Inflammatory macrophage (primary cell): ENCODE data around the gene MED8.
"Not testable (repeated sequence)": the region's sequence is repeated elsewhere in the genome, so short reads cannot be mapped to it uniquely, and the experiment has no call there.

Experiments used
- DNase-seq, 2 donors: peaks; one replicate each; pipeline ENCODE4 v3.0.0-alpha.2; 2020 to 2022

MED8 gene

GRCh38 chr1:43382027-43382779 is 7.4 kb downstream of the MED8 start:
- no peak for DNase-seq

GRCh38 chr1:43381612-43382011 is 8.0 kb downstream of the MED8 start:
- peak; percentile 94 for DNase-seq

GRCh38 chr1:43379476-43379875 is 10.1 kb downstream of the MED8 start:
- no peak for DNase-seq

DNA sequence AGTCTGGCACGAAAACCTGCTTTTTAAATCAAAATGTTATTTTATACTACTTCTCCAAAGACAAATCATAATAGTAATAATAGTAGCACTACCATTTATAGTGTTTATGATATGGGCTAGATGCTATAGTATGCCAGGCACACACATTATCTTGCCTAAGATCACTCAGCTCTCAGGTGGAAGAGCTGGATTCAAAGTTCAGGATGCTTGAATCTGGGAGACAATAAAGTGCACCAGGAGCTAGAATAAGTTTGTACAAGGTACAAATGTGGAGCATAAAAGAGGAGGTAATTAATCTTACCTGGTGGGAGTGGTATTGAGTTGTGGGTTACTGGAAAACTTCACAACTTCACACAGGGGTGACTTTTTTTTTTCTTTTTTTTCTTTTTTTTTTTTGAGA is 11.8 kb downstream of the MED8 start:
- no peak for DNase-seq

- no peak for DNase-seq
Observed at GRCh38 chr1:43376723-43377235, 12.8 kb downstream of the MED8 start.

DNA sequence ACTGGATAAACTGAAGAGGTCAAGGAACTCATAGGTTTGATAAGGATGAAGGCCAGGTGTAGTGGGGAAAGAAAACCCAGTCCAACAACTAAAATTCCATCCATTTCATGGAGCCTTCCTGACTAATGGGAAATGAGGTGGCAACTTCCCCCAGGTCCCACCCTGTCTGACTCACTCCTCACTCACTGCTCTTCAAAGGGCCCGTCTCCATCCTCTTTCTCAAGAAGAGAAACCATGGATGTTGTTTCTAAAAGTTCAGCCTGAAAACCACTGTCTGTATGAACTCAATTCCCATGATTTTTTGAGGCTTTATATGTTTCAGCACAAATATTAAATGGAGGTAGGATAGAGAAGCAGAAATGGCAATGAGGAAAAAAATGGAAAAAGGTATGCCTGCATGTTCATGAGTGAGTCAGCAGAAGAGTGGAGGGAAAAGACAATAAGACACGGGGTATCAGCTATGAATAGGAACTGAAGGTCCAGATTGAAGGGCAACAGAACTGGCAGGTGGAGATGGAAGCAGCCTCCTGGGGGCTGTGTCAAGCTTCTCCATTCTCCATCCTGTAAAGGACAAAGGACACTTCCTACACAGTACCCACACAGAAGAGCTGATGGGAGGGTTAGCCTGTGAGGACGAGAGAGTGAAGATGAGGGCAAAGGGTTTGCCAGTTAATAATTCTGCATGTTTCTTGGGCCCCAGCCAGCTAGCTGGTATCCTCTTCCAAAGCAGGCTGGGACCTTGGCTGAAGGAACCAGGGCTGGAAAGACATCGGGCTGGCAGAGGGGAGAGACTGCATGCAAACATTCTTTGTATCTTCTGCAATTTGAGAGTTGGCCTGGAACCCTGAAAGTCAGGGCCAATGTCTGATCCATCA is 16.3 kb downstream of the MED8 start:
- DNase-seq = peak in 1 of 2 donors; percentile 9

DNA sequence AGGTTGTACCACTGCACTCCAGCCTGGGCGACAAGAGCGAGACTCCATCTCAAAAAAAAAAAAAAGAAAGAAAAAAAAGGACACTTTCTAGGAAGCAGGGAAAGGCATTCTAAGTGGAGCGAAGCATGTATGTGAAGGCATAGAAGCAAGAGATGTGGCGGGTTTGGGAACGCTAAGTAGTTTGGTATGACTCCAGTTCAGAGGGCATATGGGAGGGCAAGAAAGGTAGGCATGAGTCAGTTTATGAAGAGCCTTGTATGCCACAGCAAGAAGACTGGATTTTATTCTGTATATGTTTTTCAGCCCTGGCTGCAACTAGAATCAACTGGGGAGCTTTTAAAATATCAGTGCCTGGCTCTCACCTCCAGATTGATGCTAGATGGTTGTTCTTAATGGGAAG is 17.4 kb downstream of the MED8 start:
- DNase-seq = no peak

DNA sequence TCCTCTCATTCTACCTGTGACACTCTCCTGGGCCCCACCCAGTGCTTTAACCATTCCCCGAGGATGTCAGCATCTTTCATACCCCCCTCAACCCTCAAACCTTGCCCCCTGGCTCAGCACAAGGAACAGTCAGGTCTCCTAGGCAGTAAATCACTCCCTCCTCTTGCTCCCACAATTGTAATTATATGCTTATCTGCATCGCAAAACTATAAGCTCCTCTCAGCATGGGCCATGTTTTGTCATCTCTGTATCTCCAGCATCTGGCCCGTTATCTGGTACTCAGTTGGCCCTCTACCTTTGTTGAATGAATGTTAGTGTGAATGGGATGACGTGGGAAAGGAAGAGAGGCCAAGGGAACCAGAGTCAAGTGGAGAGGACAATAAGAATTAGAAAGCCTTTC is 19.0 kb downstream of the MED8 start:
- DNase-seq = no peak

- not testable (repeated sequence) for DNase-seq
Observed at GRCh38 chr1:43369779-43370178, 19.8 kb downstream of the MED8 start.

GRCh38 chr1:43368646-43369020 is 21.0 kb downstream of the MED8 start:
- DNase-seq = no peak

DNA sequence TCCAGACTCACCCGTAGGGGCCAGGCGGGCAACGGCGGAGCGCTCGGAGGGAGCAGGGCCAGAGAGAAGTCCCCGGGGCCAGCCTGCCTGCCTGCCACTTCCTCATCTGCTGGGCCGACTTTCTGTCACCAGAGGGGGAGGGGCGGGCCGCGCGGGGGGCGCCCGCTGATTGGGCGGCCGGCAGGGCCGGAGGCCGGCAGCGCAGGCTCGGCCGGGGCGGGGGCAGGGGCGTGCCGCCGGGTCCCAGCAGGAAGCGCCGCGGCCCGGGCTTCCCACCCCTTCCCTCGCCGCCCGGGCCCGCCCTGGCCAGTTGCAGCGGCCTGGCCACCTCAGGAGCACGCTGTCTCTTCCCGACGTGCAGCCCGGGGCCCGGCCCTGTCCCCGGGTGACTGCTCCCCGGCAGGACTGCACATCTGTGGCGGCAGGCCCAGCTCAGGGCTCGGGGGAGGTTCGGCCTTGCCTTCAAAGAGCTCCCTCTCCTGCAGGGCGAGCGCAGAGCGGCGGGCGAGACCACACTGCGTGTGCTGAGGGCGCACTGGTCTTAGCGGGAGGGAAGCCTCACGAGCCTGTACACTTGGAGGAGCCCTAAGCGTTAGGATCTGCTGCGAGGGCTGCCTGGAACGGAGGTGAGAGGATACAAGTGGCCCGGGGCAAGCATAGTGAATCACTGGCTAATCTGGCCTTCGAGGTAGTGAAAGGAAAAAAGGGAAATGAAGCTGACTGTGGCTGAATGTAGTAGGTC is 21.5 kb downstream of the MED8 start, which contains the start of gene ELOVL1:
Gene ELOVL1, minus strand, starts transcription at position 108 of the 742 bp plus-strand sequence. CDS start 2,402 bp downstream, outside the sequence.
- peak; percentile 95 to 97 for DNase-seq

DNA sequence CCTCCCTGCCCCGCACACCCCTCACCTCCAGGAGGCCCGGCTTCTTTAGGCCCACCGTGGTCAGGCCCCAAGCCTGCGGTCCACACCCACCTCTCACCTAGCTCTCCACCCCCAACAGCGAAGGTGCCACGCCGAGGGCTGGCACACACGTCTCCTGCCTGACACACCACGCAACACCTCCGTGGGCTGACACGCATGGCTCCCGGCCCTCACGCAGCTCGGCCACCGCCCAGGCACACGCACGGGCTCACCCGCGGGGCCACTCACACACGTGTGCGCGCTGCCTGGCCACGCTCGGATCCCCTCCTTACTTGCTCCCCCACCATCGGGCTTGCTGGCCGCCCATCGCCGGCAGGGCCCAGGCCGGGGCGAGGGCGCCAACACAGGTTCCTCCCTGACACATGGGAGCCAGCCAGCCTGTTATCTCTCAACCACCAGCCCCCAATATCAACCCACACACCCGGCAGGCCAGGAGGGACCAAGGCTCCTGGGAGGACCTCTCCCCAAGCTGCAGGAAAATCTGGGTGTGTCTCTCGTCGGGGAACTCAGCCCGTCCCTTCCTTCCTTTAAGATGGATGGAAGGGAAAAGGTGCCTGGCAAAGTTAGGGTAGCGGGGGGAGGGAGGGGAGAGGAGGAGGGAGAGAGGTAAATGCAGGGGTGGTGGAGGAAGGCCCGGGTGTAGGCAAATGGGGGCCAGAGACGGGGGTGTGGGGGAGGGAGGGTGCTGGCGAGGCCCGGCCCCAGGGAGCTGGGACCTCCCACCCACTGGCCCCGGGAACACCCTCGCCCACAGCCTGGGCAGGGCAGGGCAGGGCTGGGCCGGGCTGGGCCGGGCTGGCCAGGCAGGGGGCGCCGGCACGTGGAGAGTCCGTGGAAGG is 22.3 kb downstream of the MED8 start:
- DNase-seq = peak in 1 of 2 donors; percentile 27

- no peak for DNase-seq
Observed at GRCh38 chr1:43366601-43367025, 23.0 kb downstream of the MED8 start.

- DNase-seq = no peak
Observed at GRCh38 chr1:43366179-43366578, 23.4 kb downstream of the MED8 start.

DNA sequence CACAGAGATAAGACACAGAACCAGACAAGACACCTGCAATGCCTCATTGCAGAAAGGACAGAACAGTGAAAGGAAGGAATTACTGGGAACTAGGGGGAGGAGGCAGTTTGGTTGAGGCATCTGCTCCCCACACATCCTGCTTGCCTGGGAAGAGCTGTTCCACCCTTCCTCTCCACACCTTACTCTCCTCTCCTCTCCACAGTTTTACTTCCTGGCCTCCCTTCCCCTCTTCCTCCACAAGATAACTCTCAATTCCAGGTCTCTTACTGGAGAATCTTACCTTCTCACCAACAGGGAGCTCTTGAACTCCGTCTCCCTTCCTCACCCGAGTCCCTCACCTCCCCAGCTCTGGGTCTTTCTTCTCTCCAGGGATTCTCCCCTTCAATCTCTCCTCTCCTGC is 23.9 kb downstream of the MED8 start:
- no peak for DNase-seq

GRCh38 chr1:43363935-43364525 is 25.6 kb downstream of the MED8 start:
- no peak for DNase-seq

- DNase-seq = peak; percentile 21 to 58
Observed at GRCh38 chr1:43363283-43363934, 26.2 kb downstream of the MED8 start.

- DNase-seq = peak; percentile 9 to 33
Observed at GRCh38 chr1:43360616-43361015, 29.0 kb downstream of the MED8 start.

GRCh38 chr1:43359696-43360095 is 29.9 kb downstream of the MED8 start:
- DNase-seq = no peak
